Esophagus (tissue), 2 donors: Measurements from ENCODE around the gene MCCD1. TPM values are rescaled to one million over a fixed set of nuclear protein-coding genes. Genes with fewer than 3 reads are reported as not detected.
"Not testable (repeated sequence)": the region's sequence is repeated elsewhere in the genome, so short reads cannot be mapped to it uniquely, and the experiment has no call there.

ENCODE experiments used
- H3K27ac ChIP-seq, 2 donors: one replicate each; pipeline ENCODE4 v1.5.1; 2013; ENCODE audit warnings: low read depth in 2 of 2, mild to moderate bottlenecking in 2 of 2, inconsistent platforms in 1 of 2, low read length in 1 of 2, moderate library complexity in 1 of 2
- H3K27me3 ChIP-seq, 2 donors: one replicate each; pipeline ENCODE4 v1.6.1; 2013; ENCODE audit warnings: low read length in 2 of 2, control low read depth in 1 of 2, mild to moderate bottlenecking in 1 of 2; ENCODE audit not compliant: insufficient read depth in 2 of 2, control insufficient read depth in 1 of 2
- H3K36me3 ChIP-seq, 2 donors: one replicate each; pipeline ENCODE4 v1.6.1; 2013; ENCODE audit warnings: low read length in 1 of 2; ENCODE audit not compliant: control insufficient read depth in 2 of 2, insufficient read depth in 2 of 2
- H3K4me1 ChIP-seq, 2 donors: one replicate each; pipeline ENCODE4 v1.6.1; 2013; ENCODE audit warnings: low read length in 1 of 2; ENCODE audit not compliant: control insufficient read depth in 2 of 2, insufficient read depth in 2 of 2
- H3K4me3 ChIP-seq, 2 donors: one replicate each; pipeline ENCODE4 v1.5.1; 2013; ENCODE audit warnings: low read length in 2 of 2, mild to moderate bottlenecking in 2 of 2, low read depth in 1 of 2, moderate library complexity in 1 of 2
- H3K9me3 ChIP-seq, 2 donors: one replicate each; pipeline ENCODE4 v1.6.1; 2013; ENCODE audit warnings: mild to moderate bottlenecking in 2 of 2, low read depth in 1 of 2, low read length in 1 of 2, moderate library complexity in 1 of 2; ENCODE audit not compliant: control insufficient read depth in 2 of 2, insufficient read depth in 1 of 2
- WGBS, 2 donors: extraction: QIAGEN DNeasy Blood & Tissue Kit; methylation state at CpG; one replicate each; pipeline ENCODE4 v1.1.7; 2013; 5-methylcytosine and 5-hydroxymethylcytosine counted together
- polyA plus RNA-seq, 2 donors: library from polyadenylated mRNA; stranded (reverse); fragments of 200-250 nt; gene quantifications; one replicate each; pipeline ENCODE4 v1.2.3, GENCODE V29; 2013
- donor health status: healthy with polysubstance abuse.
- donor health status: Bipolar disorder and iron deficiency.

Gene MCCD1
- polyA plus RNA-seq, 2 donors: not detected

DNA sequence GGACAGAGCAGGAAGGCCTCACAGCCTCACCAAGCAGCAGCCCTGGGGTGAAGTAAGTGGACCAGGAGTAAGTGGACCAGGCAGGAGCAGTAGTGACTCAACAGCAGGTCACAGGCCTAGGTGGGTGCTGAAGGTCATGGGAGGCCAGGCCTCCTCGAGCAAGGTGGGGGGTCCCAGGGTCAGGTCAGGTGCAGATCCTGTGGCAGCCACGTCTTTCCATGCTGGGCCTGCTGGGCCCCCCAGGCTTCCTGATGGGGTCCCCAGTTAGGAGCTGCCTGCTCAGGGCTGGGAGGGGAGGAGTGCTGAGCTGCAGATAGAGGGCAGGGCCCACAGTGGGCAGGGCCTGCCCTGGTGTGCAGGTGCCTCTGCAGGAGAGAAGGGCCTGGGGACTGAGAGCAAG, 19.7 kb upstream of the MCCD1 start:
- not testable (repeated sequence) for H3K4me3 ChIP-seq, H3K4me1 ChIP-seq, H3K9me3 ChIP-seq, H3K27me3 ChIP-seq, H3K27ac ChIP-seq
- H3K36me3 ChIP-seq: peaks cover 0 to 21% of the 10 kb centered on the region in 2 donors
- WGBS, 2 donors: 46 to 90% methylated on average over 1 to 2 of the region's 2 CpGs

DNA sequence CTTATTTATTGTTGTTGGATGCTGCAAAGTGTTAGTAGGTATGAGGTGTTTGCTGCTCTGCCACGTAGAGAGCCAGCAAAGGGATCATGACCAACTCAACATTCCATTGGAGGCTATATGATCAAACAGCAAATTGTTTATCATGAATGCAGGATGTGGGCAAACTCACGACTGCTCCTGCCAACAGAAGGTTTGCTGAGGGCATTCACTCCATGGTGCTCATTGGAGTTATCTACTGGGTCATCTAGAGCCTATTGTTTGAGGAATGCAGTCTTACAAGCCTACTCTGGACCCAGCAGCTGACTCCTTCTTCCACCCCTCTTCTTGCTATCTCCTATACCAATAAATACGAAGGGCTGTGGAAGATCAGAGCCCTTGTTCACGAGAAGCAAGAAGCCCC, 18.8 kb upstream of the MCCD1 start:
- no peaks in the 10 kb centered on the region for H3K27me3 ChIP-seq
- no peaks in the 10 kb centered on the region for H3K4me1 ChIP-seq
- H3K9me3 ChIP-seq: peaks cover 0 to 6% of the 10 kb centered on the region in 2 donors
- WGBS, 2 donors: 67 to 74% methylated on average over 4 of the region's 4 CpGs
- H3K4me3 ChIP-seq: no peak overlapping the region
- H3K36me3 ChIP-seq: peaks cover 0 to 21% of the 10 kb centered on the region in 2 donors
- H3K27ac ChIP-seq: no peak overlapping the region

DNA sequence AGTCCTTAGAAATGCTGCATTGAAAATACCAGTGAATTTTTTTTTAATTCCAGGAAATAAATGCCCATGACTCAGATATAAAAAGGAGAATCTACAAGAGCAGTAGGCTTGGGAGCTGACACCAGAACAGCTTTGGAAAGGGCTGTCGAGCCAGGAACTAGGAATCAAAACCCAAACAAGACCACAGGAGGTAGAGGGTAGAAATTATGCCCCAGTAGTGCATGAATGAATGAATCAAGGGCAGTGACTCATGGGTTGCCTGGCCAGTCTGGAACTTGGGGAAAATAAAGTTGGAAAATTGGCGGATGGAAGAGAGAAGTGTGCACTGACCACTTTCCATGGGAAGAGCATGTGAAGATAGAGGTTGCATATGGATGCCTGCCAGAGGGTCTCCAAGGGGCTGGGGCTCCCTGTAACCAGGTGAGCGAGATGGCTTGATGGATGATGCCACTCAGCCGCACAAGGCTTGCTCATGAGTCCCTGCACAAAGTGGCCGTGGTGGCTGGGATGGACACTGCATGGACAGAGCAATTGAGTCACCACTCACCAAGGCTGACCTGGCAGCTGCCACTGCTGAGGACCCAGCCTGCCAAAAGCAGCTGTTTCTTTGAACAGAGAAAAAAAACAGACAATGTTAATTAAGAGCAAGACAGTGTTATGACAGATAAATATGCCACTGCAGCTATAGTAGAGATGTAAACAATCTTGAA, 15.2 kb upstream of the MCCD1 start:
- no peaks in the 10 kb centered on the region for H3K27me3 ChIP-seq
- WGBS, 2 donors: 66 to 67% methylated on average over 5 of the region's 5 CpGs
- peaks cover 0 to 6% of the 10 kb centered on the region in 2 donors for H3K9me3 ChIP-seq

DNA sequence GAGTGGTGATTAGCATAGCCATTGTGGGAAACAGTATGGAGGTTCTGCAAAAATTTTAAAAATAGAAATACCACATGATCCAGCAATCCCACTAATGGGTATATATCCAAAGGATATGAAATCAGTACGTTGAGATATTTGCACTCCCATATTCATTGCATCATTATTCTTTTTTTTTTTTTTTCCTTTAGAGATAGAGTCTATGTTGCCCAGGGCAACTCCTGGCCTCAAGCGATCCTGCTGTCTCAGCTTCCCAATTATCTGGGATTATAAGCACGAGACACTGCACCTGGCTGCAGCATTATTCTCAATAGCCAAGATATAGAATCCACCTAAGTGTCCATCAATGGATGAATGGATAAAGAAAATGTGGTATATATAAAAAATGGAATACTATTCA, 6.9 kb upstream of the MCCD1 start:
- Histone ChIP-seq H3K27me3 (no peaks in the 10 kb centered on the region), H3K4me1 (peaks cover 0 to 5% of the 10 kb centered on the region in 2 donors), H3K4me3 (no peak overlapping the region), H3K36me3 (no peaks in the 10 kb centered on the region), H3K27ac (no peak overlapping the region), H3K9me3 (no peaks in the 10 kb centered on the region)
- WGBS, 2 donors: 75 to 78% methylated on average over 3 of the region's 3 CpGs

More for the DNA sequence above, 15.2 kb upstream of the MCCD1 start:
- Histone ChIP-seq H3K27ac (no peak overlapping the region), H3K36me3 (peaks cover 0 to 3% of the 10 kb centered on the region in 2 donors), H3K4me1 (no peaks in the 10 kb centered on the region), H3K4me3 (no peak overlapping the region)

DNA sequence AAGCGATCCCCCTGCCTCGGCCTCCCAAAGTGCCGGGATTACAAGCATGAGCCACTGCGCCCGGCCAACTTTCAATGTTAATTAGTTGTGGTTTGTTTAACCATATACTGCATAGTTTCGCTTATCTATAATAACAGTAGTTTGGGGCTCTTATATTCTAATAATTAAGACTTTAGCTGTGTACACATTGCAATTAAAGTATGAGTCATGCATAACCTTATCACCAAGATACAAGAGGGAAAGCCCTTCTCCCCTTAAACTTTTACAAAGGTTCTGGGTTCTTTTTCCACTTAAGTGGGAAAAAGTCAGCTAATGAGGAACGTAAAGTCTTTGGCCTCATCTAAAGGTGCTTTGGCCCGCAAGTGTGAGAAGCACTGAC, 3.2 kb upstream of the MCCD1 start:
- no peaks in the 10 kb centered on the region for H3K9me3 ChIP-seq
- no peaks in the 10 kb centered on the region for H3K27me3 ChIP-seq
- H3K4me1 ChIP-seq: peaks cover 0 to 5% of the 10 kb centered on the region in 2 donors
- H3K4me3 ChIP-seq: no peak overlapping the region
- no peak overlapping the region for H3K27ac ChIP-seq
- WGBS, 2 donors: 68 to 76% methylated on average over 8 of the region's 8 CpGs
- H3K36me3 ChIP-seq: peaks cover 0 to 6% of the 10 kb centered on the region in 2 donors

DNA sequence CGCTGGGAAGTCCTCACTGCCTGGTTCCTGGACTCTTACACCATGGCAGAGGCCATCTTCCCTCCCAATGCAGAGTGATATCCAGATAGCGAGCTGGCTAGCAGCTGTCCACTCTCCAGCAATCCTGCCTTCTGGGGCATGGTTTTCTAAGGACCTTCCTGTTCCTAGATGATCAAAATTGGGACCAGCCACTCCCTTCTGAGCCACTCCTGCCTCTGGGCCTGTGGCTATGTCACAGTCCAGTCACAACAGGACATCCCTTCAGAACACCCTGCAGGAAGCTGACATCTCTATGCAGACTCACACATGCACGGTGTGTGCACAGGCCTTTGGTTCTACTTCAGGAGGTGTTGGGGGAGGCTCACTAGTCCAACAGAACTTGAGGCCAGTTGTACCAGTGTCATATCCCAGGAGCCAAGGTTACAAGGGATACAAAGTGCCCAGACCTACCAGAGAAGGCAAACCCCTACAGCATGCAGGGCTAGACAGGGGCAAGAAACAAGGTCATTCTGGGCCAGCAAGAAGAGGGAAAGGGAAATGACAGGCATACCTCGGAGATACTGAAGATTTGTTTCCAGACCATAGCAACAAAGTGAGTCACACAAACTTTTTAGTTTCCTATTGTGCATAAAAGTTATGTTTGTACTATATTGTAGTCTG, 2.7 kb upstream of the MCCD1 start:
- no peak overlapping the region for H3K4me3 ChIP-seq
- 66 to 68% methylated on average over 4 of the region's 4 CpGs for WGBS, 2 donors
- peaks cover 0 to 5% of the 10 kb centered on the region in 2 donors for H3K4me1 ChIP-seq

DNA sequence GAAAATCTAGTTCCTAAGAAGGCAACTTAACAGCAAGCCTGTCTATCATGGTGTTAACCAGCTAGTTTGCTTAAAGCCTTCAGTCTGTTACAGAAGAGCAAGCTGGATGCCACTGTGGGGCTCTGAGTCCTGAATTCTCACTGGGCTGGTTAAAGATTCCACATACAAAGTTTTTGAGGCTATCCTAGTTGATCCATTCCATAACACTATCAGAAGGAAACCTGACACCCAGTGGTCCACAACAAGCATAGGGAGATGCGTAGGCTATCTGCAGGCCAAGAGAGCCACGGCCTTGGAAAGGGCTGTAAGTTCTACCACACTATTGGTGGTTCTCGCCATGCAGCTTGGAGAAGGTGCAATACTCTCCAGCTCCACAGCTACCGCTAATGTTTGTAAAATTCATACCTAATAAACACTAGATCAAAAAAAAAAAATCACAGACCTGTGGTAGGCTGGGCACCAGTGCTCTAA, 420 bp upstream of the MCCD1 start:
- Histone ChIP-seq H3K9me3 (no peaks in the 10 kb centered on the region), H3K27me3 (no peaks in the 10 kb centered on the region), H3K4me3 (no peak overlapping the region), H3K27ac (no peak overlapping the region), H3K36me3 (peaks cover 0 to 23% of the 10 kb centered on the region in 2 donors), H3K4me1 (peaks cover 0 to 5% of the 10 kb centered on the region in 2 donors)
- 88 to 90% methylated on average over 4 of the region's 4 CpGs for WGBS, 2 donors

More for the DNA sequence above, 2.7 kb upstream of the MCCD1 start:
- no peaks in the 10 kb centered on the region for H3K9me3 ChIP-seq
- H3K27me3 ChIP-seq: no peaks in the 10 kb centered on the region
- peaks cover 0 to 11% of the 10 kb centered on the region in 2 donors for H3K36me3 ChIP-seq
- H3K27ac ChIP-seq: no peak overlapping the region

DNA sequence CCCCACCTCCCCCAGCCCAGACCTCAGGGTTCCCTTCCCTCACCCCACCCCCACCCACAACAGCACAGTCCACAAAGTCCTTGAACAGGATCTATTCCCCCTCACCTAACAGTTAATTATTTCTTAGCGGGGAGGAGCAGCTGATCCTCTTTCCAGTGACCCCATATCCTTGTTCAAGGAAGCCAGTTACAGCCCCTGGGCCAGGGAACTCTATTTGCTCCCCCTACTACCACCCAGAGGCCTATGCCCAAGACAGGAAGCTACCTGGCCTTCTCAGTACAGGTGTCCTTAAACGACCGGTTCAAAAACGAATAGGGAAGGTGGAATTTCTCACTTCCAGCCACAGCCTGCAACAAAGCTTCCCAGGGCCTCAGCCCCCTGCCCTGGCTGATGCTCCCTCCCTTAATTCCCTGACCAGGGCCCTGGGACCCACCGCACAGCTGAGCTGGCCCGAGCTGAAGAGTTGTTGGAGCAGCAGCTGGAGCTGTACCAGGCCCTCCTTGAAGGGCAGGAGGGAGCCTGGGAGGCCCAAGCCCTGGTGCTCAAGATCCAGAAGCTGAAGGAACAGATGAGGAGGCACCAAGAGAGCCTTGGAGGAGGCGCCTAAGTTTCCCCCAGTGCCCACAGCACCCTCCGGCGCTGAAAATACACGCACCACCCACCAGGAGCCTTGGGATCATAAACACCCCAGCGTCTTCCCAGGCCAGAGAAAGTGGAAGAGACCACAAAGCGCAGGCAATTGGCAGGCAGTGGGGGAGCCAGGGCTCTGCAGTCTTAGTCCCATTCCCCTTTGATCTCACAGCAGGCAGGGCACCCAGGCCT, 778 bp downstream of the MCCD1 start:
- no peak overlapping the region for H3K4me3 ChIP-seq
- no peaks in the 10 kb centered on the region for H3K9me3 ChIP-seq
- WGBS, 2 donors: 42 to 53% methylated on average over 11 to 12 of the region's 12 CpGs
- H3K27me3 ChIP-seq: no peaks in the 10 kb centered on the region
- H3K4me1 ChIP-seq: peaks cover 0 to 5% of the 10 kb centered on the region in 2 donors
- H3K27ac ChIP-seq: no peak overlapping the region
- peaks cover 1 to 29% of the 10 kb centered on the region in 2 donors for H3K36me3 ChIP-seq

DNA sequence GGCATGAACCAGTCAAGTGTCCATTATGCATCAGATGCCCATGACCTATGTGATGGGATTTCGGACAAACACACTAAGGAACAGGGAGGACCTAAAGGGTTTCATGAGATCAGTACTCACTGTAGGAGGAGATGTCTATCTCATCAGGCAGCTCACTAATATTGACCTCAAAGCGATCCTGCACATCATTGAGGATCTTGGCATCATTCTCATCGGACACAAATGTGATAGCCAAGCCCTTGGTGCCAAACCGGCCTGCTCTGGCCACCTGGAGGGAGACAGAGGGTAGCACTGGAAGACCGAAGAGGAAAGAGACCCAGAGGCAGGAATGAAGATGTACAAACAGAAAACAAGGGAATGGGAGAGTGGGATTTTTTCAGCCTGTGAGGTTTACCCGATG, 1.9 kb downstream of the MCCD1 start:
- H3K27me3 ChIP-seq: no peaks in the 10 kb centered on the region

More for the DNA sequence above, 1.9 kb downstream of the MCCD1 start:
- H3K4me1 ChIP-seq: peaks cover 0 to 5% of the 10 kb centered on the region in 2 donors
- H3K9me3 ChIP-seq: no peaks in the 10 kb centered on the region
- H3K27ac ChIP-seq: no peak overlapping the region
- H3K36me3 ChIP-seq: peaks cover 9 to 36% of the 10 kb centered on the region in 2 donors
- 65% methylated on average over 6 of the region's 6 CpGs for WGBS, 2 donors
- H3K4me3 ChIP-seq: no peak overlapping the region
